Fibroblast of skin of back (primary cell): Measurements from ENCODE around the gene UNC93B1. TPM values are rescaled to one million over a fixed set of nuclear protein-coding genes. Genes with fewer than 3 reads are reported as not detected.

Experiments used
- DNase-seq: peaks from one replicate; pipeline ENCODE4 v3.0.0-alpha.2; 2013
- polyA plus RNA-seq, 2 experiments: library from polyadenylated mRNA; unstranded; fragments of 120-200 nt; gene quantifications; one replicate each; pipeline ENCODE4 v1.2.1, GENCODE V29; 2013; ENCODE audit not compliant: insufficient read length in 2 of 2

The UNC93B1 gene, protein sequence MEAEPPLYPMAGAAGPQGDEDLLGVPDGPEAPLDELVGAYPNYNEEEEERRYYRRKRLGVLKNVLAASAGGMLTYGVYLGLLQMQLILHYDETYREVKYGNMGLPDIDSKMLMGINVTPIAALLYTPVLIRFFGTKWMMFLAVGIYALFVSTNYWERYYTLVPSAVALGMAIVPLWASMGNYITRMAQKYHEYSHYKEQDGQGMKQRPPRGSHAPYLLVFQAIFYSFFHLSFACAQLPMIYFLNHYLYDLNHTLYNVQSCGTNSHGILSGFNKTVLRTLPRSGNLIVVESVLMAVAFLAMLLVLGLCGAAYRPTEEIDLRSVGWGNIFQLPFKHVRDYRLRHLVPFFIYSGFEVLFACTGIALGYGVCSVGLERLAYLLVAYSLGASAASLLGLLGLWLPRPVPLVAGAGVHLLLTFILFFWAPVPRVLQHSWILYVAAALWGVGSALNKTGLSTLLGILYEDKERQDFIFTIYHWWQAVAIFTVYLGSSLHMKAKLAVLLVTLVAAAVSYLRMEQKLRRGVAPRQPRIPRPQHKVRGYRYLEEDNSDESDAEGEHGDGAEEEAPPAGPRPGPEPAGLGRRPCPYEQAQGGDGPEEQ
- 25.8 TPM for polyA plus RNA-seq (2013, experiment 1 of 2; ENCODE audit: insufficient read length)
- polyA plus RNA-seq (2013, experiment 2 of 2; ENCODE audit: insufficient read length): 19.8 TPM

DNA sequence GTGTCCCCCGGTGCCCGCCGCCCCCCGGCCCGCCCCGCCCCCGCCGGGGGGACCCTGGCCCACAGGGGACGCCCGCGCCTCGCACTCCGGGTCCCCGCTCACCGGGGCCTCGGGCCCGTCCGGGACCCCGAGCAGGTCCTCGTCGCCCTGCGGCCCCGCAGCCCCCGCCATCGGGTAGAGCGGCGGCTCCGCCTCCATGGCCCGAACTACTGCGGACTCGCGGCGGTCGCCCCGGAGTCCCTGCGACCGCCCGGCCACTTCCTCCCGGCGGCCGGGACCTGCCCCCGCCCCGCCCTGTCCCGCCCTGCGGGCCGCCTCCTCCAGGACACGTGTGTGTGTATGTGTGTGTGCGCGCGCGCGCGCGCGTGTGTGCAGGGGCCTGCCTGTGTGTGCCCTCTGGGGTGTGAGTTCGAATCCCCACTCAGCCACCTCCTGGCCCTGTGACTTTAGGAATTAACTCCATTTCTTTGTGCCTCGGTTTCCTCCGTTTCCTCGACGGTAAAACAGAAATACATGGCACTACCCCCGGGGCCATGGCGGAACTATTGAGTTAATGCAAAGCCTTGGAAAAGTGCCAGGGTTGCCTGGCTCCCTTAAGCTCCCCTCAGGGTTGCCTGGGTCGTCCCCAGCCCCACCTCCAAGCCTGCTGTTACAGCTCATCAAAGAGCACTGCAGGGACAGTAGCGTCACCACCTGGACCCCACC, at the start of gene UNC93B1:
TSS of gene UNC93B1 (minus strand) at position 252 of the 705 bp plus-strand sequence. CDS start at position 198, 54 bp downstream.
- DNase-seq: peak; percentile 87

DNA sequence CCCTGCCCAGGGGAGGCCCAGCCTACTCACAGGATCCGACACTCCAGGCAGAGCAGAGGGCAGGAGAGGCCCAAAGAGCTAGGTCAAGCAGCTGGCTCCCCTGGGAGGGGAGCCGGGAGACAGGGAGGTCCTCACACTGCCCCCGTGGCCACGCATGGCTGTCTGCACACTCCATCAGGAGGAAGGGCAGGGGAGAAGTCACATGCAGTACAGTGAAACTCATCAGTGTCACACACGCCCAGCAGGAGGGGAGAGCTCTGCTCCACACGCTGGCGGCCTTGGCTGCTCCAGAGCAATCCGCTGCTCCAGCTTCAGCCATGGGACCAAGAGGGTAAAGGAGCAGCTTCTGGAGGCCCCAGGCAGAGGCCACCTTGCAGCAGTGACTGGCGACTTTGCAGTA, 49.2 kb upstream of the UNC93B1 start:
- DNase-seq: peak; percentile 21

DNA sequence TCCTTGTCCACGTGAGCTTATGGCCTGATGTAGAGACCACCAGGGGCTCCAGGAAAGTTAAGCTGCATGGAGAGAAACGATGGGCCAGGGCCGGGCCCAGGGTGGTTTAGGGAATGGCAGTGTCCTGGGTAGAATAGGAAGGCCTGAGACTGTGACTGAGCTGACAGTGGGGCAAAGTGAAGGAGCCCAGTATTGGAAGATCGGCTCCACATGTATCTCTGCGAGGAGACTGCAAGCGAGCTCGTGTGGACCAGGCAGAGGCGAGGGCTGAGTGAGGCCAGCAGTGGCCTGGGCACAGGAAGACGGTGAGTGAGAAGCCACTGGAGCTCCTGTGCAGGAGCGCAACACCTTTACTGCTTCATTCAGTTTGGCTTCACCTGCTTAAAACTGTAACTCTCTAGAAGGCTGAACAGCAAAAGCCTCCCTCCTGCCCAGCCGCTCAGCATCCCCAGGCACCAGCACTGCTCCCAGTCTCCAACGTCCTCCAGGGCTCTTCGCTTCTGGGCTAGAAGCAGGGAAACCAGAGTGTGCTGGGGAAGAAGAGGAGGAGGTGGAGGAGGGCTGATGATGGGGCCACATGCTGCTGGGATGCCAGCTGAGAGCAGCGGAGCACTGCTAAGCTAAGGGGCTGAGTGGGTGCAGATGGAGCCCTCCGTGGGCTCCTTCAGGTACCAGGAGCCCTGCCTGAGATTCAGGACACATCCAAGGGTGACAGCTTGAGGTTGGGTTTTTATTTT, 48.4 kb upstream of the UNC93B1 start:
- no peak for DNase-seq

DNA sequence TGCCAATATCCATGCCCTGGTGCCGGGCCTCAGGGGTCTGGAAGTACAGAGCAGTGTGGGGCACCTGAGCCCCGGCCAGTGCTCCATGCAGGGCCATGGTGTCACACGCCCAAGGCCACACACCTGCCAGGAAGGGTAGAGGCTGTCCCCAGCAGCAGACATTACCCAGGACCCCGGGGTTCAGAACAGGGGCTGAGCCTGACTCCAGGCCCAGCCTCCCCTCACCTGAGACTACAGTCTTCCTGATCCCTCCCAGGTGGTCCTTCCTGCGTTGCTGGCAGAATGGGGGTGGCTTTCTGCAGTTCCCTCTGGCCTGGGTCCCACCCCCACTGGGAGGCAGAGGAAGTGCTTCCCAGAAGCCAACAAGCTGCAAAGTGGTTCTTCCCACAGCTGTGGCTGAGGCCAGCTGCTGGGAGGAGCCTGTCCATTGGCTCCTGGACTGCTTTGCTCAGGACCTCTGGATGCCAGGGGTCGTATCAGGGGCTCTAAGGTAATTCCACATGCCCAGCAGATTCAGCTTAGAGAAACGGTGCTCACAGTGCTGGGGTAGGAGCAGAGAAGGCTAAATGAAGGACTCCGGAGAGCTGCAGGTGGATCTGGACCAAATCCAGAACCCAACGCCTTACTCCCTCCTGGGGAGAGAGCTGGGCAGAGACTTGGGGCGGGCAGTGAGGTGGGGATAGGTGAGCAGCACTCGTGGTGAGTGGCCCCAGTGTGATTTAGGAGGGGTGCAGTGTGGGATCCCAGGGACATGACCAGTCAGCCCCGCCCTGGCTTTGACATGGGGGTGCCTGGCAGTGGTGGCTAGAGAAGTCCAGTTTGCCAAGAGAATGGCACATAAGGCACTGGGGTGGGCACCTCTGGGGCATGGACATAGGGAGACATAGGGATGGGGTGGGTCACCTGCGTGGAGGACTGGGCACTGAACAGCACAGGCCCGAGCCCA, 47.6 kb upstream of the UNC93B1 start:
- no peak for DNase-seq

DNA sequence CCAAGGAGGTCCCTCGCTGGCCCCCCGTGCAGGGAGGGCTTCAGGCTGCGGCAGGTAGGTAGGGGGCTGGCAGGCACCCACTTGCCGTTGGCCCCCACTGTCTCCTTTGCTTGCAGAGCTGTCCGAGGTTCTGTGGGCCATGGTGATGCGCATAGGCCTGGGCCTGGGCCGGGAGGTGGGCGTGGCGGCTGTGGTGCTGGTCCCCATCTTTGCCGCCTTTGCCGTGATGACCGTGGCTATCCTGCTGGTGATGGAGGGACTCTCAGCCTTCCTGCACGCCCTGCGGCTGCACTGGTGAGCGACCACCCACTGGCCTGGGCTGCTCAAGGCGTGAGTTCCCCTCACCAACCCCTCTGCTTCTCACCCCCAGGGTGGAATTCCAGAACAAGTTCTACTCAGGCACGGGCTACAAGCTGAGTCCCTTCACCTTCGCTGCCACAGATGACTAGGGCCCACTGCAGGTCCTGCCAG, 46.5 kb upstream of the UNC93B1 start:
- no peak for DNase-seq

DNA sequence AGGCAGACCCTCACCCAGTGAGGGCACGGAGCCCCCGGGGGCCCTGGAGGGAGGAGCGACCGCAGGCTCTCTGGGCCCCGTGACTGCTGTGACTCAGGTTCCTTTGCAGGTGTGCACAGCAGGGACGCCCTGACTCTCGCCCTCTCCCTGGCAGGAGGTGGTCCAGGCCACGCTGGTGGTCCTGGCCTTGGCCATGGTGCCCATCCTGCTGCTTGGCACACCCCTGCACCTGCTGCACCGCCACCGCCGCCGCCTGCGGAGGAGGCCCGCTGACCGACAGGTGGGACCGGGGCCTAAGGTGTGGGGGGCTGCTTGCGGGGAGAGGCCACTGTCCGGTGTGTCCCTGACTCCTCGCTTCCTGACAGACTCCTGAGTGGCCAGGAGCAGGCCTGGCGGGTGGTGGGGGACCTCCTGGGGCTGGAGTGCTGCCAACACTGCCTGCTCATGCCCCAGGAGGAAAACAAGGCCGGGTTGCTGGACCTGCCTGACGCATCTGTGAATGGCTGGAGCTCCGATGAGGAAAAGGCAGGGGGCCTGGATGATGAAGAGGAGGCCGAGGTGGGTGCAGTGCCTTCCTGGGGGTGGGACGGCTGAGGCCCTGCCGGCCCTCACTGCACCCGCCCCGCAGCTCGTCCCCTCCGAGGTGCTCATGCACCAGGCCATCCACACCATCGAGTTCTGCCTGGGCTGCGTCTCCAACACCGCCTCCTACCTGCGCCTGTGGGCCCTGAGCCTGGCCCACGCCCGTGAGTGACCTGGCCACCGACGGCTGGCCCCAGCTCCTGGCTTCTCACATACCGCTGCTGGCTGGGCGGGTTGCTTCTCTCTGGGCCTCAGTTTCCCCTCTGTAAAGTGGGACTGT, 45.8 kb upstream of the UNC93B1 start:
- peak; percentile 21 for DNase-seq

DNA sequence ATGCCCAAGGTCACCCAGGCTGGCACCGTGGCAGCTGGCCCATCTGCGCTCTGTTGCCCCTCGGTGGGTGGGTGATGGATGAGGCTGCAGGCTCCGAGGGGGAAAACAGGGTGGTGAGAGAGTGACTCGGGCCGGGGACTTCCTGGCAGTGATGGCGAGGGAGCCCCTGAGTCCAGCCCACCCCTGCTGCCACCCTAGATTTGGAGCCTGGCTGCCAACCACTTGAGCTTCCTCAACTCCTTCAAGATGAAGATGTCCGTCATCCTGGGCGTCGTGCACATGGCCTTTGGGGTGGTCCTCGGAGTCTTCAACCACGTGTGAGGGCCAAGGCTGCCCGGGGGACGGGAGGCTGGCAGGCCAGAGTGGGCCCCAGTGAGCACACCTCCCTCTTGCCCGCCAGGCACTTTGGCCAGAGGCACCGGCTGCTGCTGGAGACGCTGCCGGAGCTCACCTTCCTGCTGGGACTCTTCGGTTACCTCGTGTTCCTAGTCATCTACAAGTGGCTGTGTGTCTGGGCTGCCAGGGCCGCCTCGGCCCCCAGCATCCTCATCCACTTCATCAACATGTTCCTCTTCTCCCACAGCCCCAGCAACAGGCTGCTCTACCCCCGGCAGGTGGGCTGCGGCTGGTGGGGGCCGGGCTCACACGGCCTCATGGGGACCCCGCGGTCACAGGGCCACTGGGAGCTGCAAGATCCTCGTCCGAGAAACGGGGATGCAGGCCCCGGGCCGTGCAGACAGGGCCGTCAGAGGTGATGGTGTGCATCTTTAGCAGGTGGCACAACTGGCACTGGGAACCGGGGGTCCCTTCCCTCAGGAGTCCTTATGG, 45.0 kb upstream of the UNC93B1 start:
- no peak for DNase-seq

DNA sequence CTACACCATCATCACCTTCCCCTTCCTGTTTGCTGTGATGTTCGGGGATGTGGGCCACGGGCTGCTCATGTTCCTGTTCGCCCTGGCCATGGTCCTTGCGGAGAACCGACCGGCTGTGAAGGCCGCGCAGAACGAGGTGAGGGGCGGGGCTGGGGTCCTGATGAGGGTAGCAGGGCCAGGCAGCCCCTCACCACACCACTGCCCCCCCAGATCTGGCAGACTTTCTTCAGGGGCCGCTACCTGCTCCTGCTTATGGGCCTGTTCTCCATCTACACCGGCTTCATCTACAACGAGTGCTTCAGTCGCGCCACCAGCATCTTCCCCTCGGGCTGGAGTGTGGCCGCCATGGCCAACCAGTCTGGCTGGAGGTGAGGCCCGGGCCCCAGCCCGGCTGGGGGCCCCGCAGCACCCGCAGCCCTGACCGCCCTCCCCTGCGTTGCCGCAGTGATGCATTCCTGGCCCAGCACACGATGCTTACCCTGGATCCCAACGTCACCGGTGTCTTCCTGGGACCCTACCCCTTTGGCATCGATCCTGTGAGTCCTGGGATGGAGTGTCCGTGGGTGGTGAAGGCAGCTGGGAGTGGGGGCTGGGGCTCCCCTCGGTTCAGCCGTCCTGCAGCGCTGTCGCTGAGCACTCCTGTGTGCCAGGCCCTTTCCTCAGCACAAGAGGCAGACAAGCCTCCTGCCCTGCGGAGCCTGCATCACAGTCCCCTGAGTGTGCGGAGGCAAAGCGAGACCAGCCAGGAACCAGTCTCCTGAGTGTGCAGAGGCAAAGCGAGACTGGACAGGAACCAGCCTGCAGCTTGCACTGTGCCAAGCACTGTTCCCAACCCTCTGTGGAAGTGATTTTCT, 43.8 kb upstream of the UNC93B1 start:
- no peak for DNase-seq

DNA sequence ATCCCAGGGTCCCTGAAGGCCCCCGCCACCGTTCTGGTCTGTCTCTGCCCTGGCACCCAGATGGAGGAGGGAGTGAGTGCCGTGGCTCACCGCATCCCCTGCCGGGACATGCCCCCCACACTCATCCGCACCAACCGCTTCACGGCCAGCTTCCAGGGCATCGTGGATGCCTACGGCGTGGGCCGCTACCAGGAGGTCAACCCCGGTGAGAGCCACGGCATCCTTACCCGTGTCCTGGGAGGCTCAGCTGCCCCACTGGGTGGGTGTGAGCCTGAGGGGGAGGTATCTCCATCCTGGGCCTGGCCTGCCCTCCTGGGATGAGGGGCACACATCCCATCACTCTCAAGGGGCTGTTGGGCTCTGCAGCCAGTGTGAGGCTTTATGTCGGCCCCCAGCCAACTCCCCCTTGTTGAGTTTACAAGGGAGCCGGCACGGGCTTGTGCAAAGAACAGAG, 41.0 kb upstream of the UNC93B1 start:
- no peak for DNase-seq

DNA sequence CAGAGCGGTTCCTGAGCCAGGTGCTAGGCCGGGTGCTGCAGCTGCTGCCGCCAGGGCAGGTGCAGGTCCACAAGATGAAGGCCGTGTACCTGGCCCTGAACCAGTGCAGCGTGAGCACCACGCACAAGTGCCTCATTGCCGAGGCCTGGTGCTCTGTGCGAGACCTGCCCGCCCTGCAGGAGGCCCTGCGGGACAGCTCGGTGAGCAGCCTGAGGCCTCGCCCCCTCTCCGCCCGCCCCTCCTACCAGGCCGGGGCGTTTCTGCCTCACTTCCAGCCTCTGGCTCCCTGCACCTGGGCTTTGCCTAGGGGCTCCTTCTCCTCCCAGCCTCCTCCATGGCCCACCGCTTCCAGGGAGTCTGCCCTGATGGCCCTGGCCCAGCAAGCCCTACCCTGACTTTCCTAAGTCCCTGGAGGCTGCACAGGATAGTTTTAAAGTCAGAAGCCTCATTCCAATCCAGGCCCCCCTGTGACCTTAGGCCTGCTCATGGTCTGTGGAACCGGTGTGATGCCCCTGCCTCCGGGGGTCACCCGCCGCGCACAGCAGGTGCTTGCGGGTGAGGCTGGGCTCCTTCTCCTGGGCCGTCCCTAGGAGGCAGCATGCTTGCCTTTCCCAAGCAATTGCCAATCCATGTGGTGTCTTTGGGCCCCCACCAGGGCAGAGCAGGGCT, 40.4 kb upstream of the UNC93B1 start:
- no peak for DNase-seq

DNA sequence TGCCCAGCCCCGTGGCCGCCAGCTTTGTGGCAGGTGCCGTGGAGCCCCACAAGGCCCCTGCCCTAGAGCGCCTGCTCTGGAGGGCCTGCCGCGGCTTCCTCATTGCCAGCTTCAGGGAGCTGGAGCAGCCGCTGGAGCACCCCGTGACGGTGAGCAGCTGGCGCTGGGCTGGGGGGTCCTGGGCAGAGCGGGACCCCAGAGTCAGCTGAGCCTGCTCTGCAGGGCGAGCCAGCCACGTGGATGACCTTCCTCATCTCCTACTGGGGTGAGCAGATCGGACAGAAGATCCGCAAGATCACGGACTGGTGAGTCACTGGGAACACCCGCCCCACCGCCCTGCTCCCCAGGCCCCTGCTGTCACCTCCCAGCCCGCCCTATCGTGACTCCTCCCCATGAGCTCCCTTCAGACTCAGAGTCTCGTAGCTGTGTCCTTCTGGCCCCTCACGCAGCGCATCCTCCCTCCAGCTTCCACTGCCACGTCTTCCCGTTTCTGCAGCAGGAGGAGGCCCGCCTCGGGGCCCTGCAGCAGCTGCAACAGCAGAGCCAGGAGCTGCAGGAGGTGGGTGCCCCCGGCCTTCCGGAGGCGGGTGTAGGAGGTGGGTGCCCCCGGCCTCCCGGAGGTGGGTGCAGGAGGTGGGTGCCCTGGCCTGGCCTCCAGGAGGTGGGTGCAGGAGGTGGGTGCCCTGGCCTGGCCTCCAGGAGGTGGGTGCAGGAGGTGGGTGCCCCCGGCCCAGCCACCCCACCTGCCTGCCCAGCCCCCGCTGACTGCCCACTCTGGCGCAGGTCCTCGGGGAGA, 39.6 kb upstream of the UNC93B1 start:
- peak; percentile 75 for DNase-seq

DNA sequence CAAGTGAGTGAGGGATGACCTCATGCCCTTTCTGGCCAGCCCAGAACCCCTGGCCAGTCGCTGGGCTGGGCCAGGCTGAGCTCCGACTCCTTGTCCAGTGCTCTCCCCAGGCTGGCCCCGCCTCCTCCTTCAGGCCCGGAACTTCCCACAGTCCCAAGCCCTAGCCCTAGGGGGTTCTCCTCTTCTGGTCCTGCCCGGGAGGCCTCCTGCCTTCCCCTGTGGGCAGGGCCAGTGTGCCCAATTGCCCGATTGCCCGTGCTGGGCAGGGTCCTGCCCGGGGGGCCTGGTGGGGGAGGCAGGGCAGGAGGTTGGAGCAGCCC, 39.1 kb upstream of the UNC93B1 start:
- no peak for DNase-seq

DNA sequence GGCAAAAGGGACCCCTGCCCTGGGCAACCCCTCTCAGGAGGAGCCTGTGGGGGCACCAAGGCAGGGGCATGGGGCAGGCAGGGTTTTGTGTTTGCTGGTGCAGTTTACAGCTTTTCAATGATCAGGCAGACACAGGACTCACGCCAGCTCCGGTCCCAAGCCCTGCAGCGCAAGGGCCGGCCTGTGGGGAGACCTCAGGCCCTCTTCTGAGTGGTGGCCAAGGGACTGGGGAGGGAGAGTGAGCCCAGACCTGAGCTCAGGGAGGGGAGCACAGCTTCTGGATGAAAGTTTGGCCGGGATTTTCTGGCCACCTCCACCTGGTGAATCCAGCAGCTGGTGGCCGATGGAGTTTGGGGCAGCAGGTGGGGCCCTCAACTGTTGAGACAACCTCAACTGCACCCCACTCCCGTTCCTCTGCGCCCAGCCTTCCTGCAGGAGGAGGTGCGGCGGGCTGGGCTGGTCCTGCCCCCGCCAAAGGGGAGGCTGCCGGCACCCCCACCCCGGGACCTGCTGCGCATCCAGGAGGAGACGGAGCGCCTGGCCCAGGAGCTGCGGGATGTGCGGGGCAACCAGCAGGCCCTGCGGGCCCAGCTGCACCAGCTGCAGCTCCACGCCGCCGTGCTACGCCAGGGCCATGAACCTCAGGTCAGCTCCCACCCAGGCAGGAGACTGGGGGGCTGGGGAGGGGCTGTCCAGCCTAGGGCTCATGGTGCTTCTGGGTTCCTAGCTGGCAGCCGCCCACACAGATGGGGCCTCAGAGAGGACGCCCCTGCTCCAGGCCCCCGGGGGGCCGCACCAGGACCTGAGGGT, 38.5 kb upstream of the UNC93B1 start:
- no peak for DNase-seq

DNA sequence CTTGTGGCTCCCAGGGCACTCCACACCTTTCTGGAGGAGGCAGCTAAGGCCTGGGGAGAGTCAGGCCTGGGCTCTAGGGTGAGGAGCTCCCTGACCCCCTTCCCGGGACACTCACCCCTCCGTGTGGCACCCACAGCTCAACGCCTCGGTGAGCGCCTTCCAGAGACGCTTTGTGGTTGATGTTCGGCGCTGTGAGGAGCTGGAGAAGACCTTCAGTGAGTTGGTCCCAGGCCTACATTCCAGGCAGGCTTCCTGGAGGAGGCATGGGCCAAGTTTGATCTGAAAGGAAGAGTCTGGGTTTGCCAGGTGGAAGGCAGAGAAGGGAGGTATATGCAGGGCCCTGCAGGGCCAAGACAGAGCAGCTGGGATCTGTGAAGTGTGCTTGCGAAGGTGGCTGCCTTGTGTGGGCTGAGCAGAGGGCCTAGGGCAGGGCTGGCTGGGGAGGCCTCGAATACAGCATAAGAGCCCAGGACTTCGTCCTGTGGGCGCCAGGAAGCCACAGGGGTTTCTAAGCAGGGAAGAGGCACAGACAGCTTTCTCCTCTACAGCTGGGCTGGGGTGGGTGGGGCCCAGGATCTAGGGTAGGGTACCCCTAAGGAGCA, 37.8 kb upstream of the UNC93B1 start:
- DNase-seq: no peak

DNA sequence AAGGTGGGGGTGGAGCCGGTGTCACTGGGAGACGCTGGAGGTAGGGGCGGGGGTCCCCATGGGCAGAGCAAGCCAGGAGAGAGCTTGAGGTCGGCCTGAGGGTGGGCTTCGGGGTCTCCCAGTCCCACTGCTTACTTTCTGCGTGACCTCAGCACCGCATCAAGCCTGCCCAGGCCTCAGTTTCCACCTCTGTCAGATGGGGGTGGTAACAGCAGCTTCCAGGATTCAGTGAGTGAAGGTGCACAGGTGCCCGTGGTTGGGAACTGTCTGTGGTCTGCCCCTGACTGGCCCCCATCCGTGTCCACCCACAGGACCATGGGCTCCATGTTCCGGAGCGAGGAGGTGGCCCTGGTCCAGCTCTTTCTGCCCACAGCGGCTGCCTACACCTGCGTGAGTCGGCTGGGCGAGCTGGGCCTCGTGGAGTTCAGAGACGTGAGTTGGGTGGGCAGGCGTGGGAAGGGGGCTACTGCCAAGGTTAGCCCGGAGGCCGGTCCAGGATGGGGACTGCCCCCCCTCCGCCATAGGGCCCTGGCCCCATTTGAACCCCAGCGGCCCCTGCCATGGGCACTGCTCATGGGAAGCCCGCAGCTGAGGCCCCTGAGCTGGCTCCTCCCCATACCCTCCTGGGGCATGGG, 37.2 kb upstream of the UNC93B1 start:
- DNase-seq: no peak
